HEK293 (cell line): ENCODE data around the gene ZNF83.
"Not testable (repeated sequence)": the region's sequence is repeated elsewhere in the genome, so short reads cannot be mapped to it uniquely, and the experiment has no call there.

ENCODE experiments used
- CTCF ChIA-PET: fragments of 350-600 bp; formaldehyde crosslinking; extraction: SDS; loops from one replicate; lab custom pipeline; 2021; ENCODE audit warnings: antibody characterized with exemption; lab: Yijun Ruan, JAX
- POLR2A ChIA-PET: fragments of 300-600 bp; formaldehyde crosslinking; extraction: SDS; loops from one replicate; lab custom pipeline; 2020; ENCODE audit warnings: antibody characterized with exemption, inconsistent platforms; lab: Yijun Ruan, JAX
- H3K27ac ChIP-seq: fragments of 200-500 bp; sonication (Bioruptor generic); 2 replicates; pipeline ENCODE4 v1.5.1; 2014; ENCODE audit warnings: low read depth, low read length, control low read depth, inconsistent platforms; ENCODE audit errors: extremely low read depth
- H3K36me3 ChIP-seq, 2 experiments: fragments of 200-500 bp in 1 of 2; sonication (Bioruptor generic) in 1 of 2; 1 replicate in 1 of 2; 2 replicates in 1 of 2; pipeline ENCODE4 v1.5.1; 2014 to 2017; ENCODE audit warnings: inconsistent platforms in 2 of 2, low read length in 2 of 2; ENCODE audit not compliant: control insufficient read depth in 2 of 2, insufficient read depth in 1 of 2
- H3K4me1 ChIP-seq: fragments of 200-500 bp; sonication (Bioruptor generic); 2 replicates; pipeline ENCODE4 v1.5.1; 2014; ENCODE audit warnings: mild to moderate bottlenecking, low read length, inconsistent platforms; ENCODE audit not compliant: control insufficient read depth, insufficient read depth
- H3K4me3 ChIP-seq: 2 replicates; pipeline ENCODE4 v1.5.1; 2011; ENCODE audit warnings: low read depth, mild to moderate bottlenecking, control low read depth, low read length, moderate library complexity
- H3K9me3 ChIP-seq: fragments of 200-500 bp; sonication (Bioruptor generic); 2 replicates; pipeline ENCODE4 v1.5.1; 2014; ENCODE audit warnings: low read depth, low read length, inconsistent platforms; ENCODE audit not compliant: control insufficient read depth, insufficient read depth
- GLIS2 ChIP-seq: fragments of 450-650 bp; formaldehyde crosslinking; IDR thresholded peaks from 2 replicates; pipeline ENCODE4 v1.5.1; 2016; ENCODE audit warnings: missing biosample characterization, missing genetic modification characterization
- IKZF3 ChIP-seq: fragments of 450-650 bp; IDR thresholded peaks from 2 replicates; pipeline ENCODE4 v1.5.0; 2018; ENCODE audit warnings: missing biosample characterization, mild to moderate bottlenecking, missing genetic modification characterization, moderate library complexity
- KLF1 ChIP-seq: fragments of 450-650 bp; formaldehyde crosslinking; IDR thresholded peaks from 2 replicates; pipeline ENCODE4 v1.5.1; 2016; ENCODE audit warnings: missing biosample characterization, missing genetic modification characterization
- KLF10 ChIP-seq: fragments of 450-650 bp; IDR thresholded peaks from 2 replicates; pipeline ENCODE4 v1.5.1; 2018; ENCODE audit warnings: missing biosample characterization, mild to moderate bottlenecking, missing genetic modification characterization
- KLF16 ChIP-seq: fragments of 450-650 bp; formaldehyde crosslinking; IDR thresholded peaks from 2 replicates; pipeline ENCODE4 v1.5.1; 2017; ENCODE audit warnings: missing biosample characterization, missing genetic modification characterization
- KLF8 ChIP-seq: fragments of 450-650 bp; formaldehyde crosslinking; IDR thresholded peaks from 2 replicates; pipeline ENCODE4 v1.5.1; 2016; ENCODE audit warnings: missing biosample characterization, missing genetic modification characterization
- KLF9 ChIP-seq: fragments of 450-650 bp; formaldehyde crosslinking; IDR thresholded peaks from 2 replicates; pipeline ENCODE4 v1.5.1; 2016; ENCODE audit warnings: missing biosample characterization, missing genetic modification characterization, low read depth
- OSR2 ChIP-seq: fragments of 450-650 bp; formaldehyde crosslinking; IDR thresholded peaks from 2 replicates; pipeline ENCODE4 v1.5.1; 2016; ENCODE audit warnings: missing biosample characterization, missing genetic modification characterization
- SALL2 ChIP-seq: fragments of 450-650 bp; formaldehyde crosslinking; IDR thresholded peaks from 2 replicates; pipeline ENCODE4 v1.5.0; 2017; ENCODE audit warnings: missing biosample characterization, mild to moderate bottlenecking, missing genetic modification characterization, borderline replicate concordance
- SP2 ChIP-seq: fragments of 450-650 bp; formaldehyde crosslinking; IDR thresholded peaks from 2 replicates; pipeline ENCODE4 v1.5.1; 2016; ENCODE audit warnings: missing biosample characterization, missing genetic modification characterization
- SP3 ChIP-seq: fragments of 450-650 bp; formaldehyde crosslinking; IDR thresholded peaks from 2 replicates; pipeline ENCODE4 v1.5.1; 2016; ENCODE audit warnings: missing biosample characterization, missing genetic modification characterization
- ZBTB26 ChIP-seq: fragments of 450-650 bp; formaldehyde crosslinking; optimal IDR thresholded peaks from 2 replicates; pipeline ENCODE3; 2016; ENCODE audit warnings: missing biosample characterization, mild to moderate bottlenecking, missing genetic modification characterization
- ZBTB8A ChIP-seq: fragments of 450-650 bp; formaldehyde crosslinking; IDR thresholded peaks from 2 replicates; pipeline ENCODE4 v1.5.1; 2016; ENCODE audit warnings: missing biosample characterization, missing genetic modification characterization
- ZFP69B ChIP-seq: fragments of 450-650 bp; formaldehyde crosslinking; IDR thresholded peaks from 2 replicates; pipeline ENCODE4 v1.5.1; 2016; ENCODE audit warnings: missing biosample characterization, missing genetic modification characterization
- ZNF132 ChIP-seq: fragments of 450-650 bp; formaldehyde crosslinking; IDR thresholded peaks from 2 replicates; pipeline ENCODE4 v1.5.1; 2017; ENCODE audit warnings: missing biosample characterization, missing genetic modification characterization, borderline replicate concordance
- ZNF18 ChIP-seq: fragments of 450-650 bp; formaldehyde crosslinking; IDR thresholded peaks from 2 replicates; pipeline ENCODE4 v1.5.1; 2016; ENCODE audit warnings: missing biosample characterization, missing genetic modification characterization
- ZNF341 ChIP-seq: fragments of 450-650 bp; formaldehyde crosslinking; IDR thresholded peaks from 2 replicates; pipeline ENCODE4; 2016; ENCODE audit warnings: low read depth, missing biosample characterization, missing genetic modification characterization
- ZNF366 ChIP-seq: fragments of 450-650 bp; formaldehyde crosslinking; conservative IDR thresholded peaks from 2 replicates; pipeline ENCODE4 v1.5.1; 2016; ENCODE audit warnings: missing biosample characterization, missing genetic modification characterization
- ZNF558 ChIP-seq: fragments of 450-650 bp; formaldehyde crosslinking; IDR thresholded peaks from 2 replicates; pipeline ENCODE4 v1.5.1; 2016; ENCODE audit warnings: missing biosample characterization, missing genetic modification characterization
- ZNF560 ChIP-seq: fragments of 450-650 bp; formaldehyde crosslinking; IDR thresholded peaks from 2 replicates; pipeline ENCODE4 v1.5.1; 2017; ENCODE audit warnings: missing biosample characterization, missing genetic modification characterization, borderline replicate concordance
- ZNF600 ChIP-seq: fragments of 450-650 bp; formaldehyde crosslinking; IDR thresholded peaks from 2 replicates; pipeline ENCODE4 v1.5.1; 2016; ENCODE audit warnings: missing biosample characterization, missing genetic modification characterization
- ZNF658 ChIP-seq: fragments of 450-650 bp; formaldehyde crosslinking; IDR thresholded peaks from 2 replicates; pipeline ENCODE4; 2016; ENCODE audit warnings: missing biosample characterization, missing genetic modification characterization
- ZNF704 ChIP-seq: fragments of 450-650 bp; formaldehyde crosslinking; IDR thresholded peaks from 2 replicates; pipeline ENCODE4 v1.5.1; 2016; ENCODE audit warnings: missing biosample characterization, missing genetic modification characterization
- ZNF768 ChIP-seq: fragments of 450-650 bp; formaldehyde crosslinking; IDR thresholded peaks from 2 replicates; pipeline ENCODE4 v1.5.1; 2018; ENCODE audit warnings: missing biosample characterization, mild to moderate bottlenecking, missing genetic modification characterization
- ZNF837 ChIP-seq: fragments of 450-650 bp; formaldehyde crosslinking; IDR thresholded peaks from 2 replicates; pipeline ENCODE4 v1.5.1; 2016; ENCODE audit warnings: missing biosample characterization, missing genetic modification characterization
- TF ChIP-seq, protein P1 (sequence below): fragments of 450-650 bp; formaldehyde crosslinking; IDR thresholded peaks from 2 replicates; pipeline ENCODE4 v1.5.1; 2016; ENCODE audit warnings: missing biosample characterization, missing genetic modification characterization

ZNF83 gene

DNA sequence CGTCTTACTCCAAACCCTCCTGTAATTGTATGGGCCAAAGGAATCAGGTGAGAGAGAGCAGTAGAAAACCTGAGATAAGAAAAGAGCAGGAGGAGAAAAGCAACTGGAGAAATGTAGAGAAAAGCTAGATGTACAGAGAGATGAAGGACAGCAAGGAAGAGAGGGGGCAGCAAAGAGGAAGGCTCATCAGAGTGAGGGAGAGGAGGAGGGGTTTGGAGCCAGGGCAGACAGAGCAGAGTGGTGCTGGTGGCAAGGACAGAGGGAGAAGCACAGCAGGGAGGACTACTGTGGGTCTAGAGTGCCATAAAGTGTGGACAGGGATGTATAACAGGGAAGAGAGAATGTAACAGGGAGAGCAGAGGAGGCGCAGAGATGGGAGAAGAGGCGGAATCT is 36.2 kb downstream of the ZNF83 start:
- POLR2A ChIA-PET, H3K4me3 ChIP-seq, H3K9me3 ChIP-seq, H3K36me3 ChIP-seq: not testable (repeated sequence)
- TF ChIP-seq ZNF600, result 0 out of 2 replicates have a peak, but pooled peaks have one; percentile 27
- TF ChIP-seq ZNF366 (tag by site-specific recombination), result 0 out of 2 replicates have a peak, but pooled peaks have one; percentile 26
- TF ChIP-seq, all 188 proteins: peak for 2; not testable (repeated sequence) for 186
- H3K4me1 ChIP-seq, H3K27ac ChIP-seq: not testable (repeated sequence)
- CTCF ChIA-PET, result interaction anchor here (0.6 kb wide), 2 partner anchors 16 to 62 kb away, joined by 3 to 4 read pairs; no protein-coding TSS in a partner anchor

GRCh38 chr19:52601025-52601973 is 36.9 kb downstream of the ZNF83 start:
- H3K27ac ChIP-seq, result no peak overlapping the region
- no peaks in the 10 kb centered on the region for H3K4me1 ChIP-seq
- TF ChIP-seq KLF1 (tag by site-specific recombination) (0 out of 2 replicates have a peak, but pooled peaks have one; percentile 17), KLF9 (tag by site-specific recombination) (peak; percentile 68), ZBTB26 (tag by site-specific recombination) (peak; percentile 23), SP2 (tag by site-specific recombination) (peak; percentile 80), OSR2 (tag by site-specific recombination) (no peak), SP3 (tag by site-specific recombination) (peak; percentile 52), GLIS2 (tag by site-specific recombination) (no peak), ZBTB8A (tag by site-specific recombination) (peak; percentile 27; the same call in 1 of the 2 replicates), KLF10 (no peak), ZNF768 (no peak), ZFP69B (tag by site-specific recombination) (no peak), ZNF837 (tag by site-specific recombination) (no peak), KLF8 (0 out of 2 replicates have a peak, but pooled peaks have one; percentile 15), ZNF560 (tag by site-specific recombination) (peak; percentile 89), ZNF341 (tag by site-specific recombination) (no peak), ZNF558 (tag by site-specific recombination) (no peak), ZNF658 (no peak)
- CTCF ChIA-PET, result interaction anchor here (0.6 kb wide), 2 partner anchors 17 to 63 kb away, joined by 3 to 4 read pairs; no protein-coding TSS in a partner anchor
- POLR2A ChIA-PET, result no interaction called here
- H3K9me3 ChIP-seq, result no peaks in the 10 kb centered on the region
- peak overlapping the region; percentile 51 for H3K4me3 ChIP-seq
- peaks cover 0 to 5% of the 10 kb centered on the region in 2 experiments; a peak in 1 of 3 replicates for H3K36me3 ChIP-seq

DNA sequence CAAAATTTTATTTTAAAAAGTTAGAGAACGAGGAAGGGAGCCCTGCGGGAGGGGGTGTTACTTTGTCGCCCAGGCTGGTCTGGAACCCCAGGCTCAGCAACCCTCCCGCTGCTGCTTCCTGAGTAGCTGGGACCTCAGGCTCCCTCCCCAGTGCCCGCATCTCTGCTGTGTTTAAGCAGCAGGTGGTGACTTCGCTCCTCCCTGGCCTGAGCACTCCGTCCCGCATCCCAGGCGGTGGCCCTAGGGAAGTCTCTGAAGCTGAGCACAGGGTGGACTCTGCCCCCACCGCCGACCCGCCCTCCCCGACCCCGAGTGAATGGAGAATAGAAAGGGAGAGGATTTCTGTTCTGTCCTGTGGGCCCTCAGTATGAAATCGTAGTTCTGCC is 37.5 kb downstream of the ZNF83 start:
- H3K4me1 ChIP-seq, result no peaks in the 10 kb centered on the region
- H3K4me3 ChIP-seq, result peak overlapping the region; percentile 35
- no peak overlapping the region for H3K27ac ChIP-seq
- no peak for TF ChIP-seq KLF16 (tag by site-specific recombination)
- no peak for TF ChIP-seq ZNF18
- no peak for TF ChIP-seq ZNF704
- no peak for TF ChIP-seq IKZF3
- TF ChIP-seq ZNF132 (tag by site-specific recombination), result no peak
- TF ChIP-seq, protein P1, sequence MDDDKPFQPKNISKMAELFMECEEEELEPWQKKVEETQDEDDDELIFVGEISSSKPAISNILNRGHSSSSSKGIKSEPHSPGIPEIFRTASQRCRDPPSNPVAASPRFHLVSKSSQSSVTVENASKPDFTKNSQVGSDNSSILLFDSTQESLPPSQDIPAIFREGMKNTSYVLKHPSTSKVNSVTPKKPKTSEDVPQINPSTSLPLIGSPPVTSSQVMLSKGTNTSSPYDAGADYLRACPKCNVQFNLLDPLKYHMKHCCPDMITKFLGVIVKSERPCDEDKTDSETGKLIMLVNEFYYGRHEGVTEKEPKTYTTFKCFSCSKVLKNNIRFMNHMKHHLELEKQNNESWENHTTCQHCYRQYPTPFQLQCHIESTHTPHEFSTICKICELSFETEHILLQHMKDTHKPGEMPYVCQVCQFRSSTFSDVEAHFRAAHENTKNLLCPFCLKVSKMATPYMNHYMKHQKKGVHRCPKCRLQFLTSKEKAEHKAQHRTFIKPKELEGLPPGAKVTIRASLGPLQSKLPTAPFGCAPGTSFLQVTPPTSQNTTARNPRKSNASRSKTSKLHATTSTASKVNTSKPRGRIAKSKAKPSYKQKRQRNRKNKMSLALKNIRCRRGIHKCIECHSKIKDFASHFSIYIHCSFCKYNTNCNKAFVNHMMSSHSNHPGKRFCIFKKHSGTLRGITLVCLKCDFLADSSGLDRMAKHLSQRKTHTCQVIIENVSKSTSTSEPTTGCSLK (tag by site-specific recombination), result no peak
- TF ChIP-seq ZNF366 (tag by site-specific recombination), result no peak
- TF ChIP-seq SALL2 (tag by site-specific recombination), result no peak
- TF ChIP-seq, all 188 proteins: peak for 0
- H3K9me3 ChIP-seq, result no peaks in the 10 kb centered on the region
- peaks cover 0 to 12% of the 10 kb centered on the region in 2 experiments; a peak in 1 of 3 replicates for H3K36me3 ChIP-seq
- POLR2A ChIA-PET, result no interaction called here
- CTCF ChIA-PET, result no interaction called here
